SK-N-MC (cell line): ENCODE measurements around the gene ZC3H10.

Experiments used
- DNase-seq: peaks from one replicate; pipeline ENCODE4 v3.0.0-alpha.2; 2011; ENCODE audit warnings: low read depth, low spot score
- H3K27ac ChIP-seq: fragments of 200-600 bp; sonication (generic); 2 replicates; pipeline ENCODE4 v1.5.1; 2016; ENCODE audit warnings: mixed run types
- H3K36me3 ChIP-seq: fragments of 200-600 bp; sonication (generic); 2 replicates; pipeline ENCODE4 v1.6.1; 2017; ENCODE audit warnings: antibody characterized with exemption, low read length, mixed read lengths; ENCODE audit not compliant: insufficient read depth
- H3K4me3 ChIP-seq: fragments of 200-600 bp; sonication (generic); 2 replicates; pipeline ENCODE4 v1.5.1; 2016
- H3K9ac ChIP-seq: fragments of 200-600 bp; sonication (generic); 2 replicates; pipeline ENCODE4 v1.8.0; 2017; ENCODE audit warnings: mixed run types, mixed read lengths; ENCODE audit not compliant: insufficient read length
- H3K9me3 ChIP-seq: fragments of 200-600 bp; sonication (generic); 2 replicates; pipeline ENCODE4 v1.6.1; 2017; ENCODE audit warnings: low read depth, mild to moderate bottlenecking, antibody characterized with exemption, low read length, moderate library complexity, mixed read lengths
- EZH2 ChIP-seq: fragments of 200-600 bp; sonication (generic); IDR thresholded peaks from one replicate; pipeline ENCODE4 v1.6.1; 2017; ENCODE audit warnings: antibody characterized with exemption
- FOXP2 ChIP-seq: optimal IDR thresholded peaks from 2 replicates; pipeline ENCODE3; 2011; ENCODE audit warnings: mild to moderate bottlenecking, moderate library complexity; ENCODE audit not compliant: insufficient read depth; ENCODE audit errors: extremely low read length, control extremely low read depth
- POLR2AphosphoS5 ChIP-seq: IDR thresholded peaks from 2 replicates; pipeline ENCODE4 v1.6.1; 2012; ENCODE audit warnings: mild to moderate bottlenecking, low read depth, low read length, borderline replicate concordance

The ZC3H10 gene

GRCh38 chr12:56101045-56101444 is 17.0 kb upstream of the ZC3H10 start:
- DNase-seq, result no peak
- no peak overlapping the region for H3K9ac ChIP-seq
- no peak overlapping the region for H3K27ac ChIP-seq
- H3K36me3 ChIP-seq, result peaks cover 2% of the 10 kb centered on the region
- no peaks in the 10 kb centered on the region for H3K9me3 ChIP-seq
- TF ChIP-seq FOXP2, result no peak
- TF ChIP-seq EZH2, result no peak
- no peak for TF ChIP-seq POLR2AphosphoS5
- no peak overlapping the region for H3K4me3 ChIP-seq

DNA sequence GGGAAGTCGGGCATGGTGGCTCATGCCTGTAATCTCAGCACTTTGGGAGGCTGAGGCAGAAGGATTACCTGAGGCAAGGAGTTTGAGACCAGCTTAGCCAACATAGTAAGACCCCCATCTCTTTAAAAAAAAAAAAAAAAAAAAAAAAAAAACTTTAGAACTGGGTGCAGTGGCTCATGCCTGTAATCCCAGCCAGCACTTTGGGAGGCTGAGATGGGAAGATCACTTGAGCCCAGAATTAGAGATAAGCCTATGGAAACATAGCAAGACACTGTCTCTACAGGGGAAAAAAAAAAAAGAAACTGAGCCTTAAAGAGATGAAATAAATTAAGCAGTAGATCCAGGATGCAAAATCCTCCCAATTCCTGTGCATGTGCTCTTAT is 15.4 kb upstream of the ZC3H10 start:
- H3K36me3 ChIP-seq, result peaks cover 18% of the 10 kb centered on the region
- TF ChIP-seq FOXP2 (no peak), EZH2 (no peak), POLR2AphosphoS5 (no peak)
- H3K9me3 ChIP-seq, result no peaks in the 10 kb centered on the region
- no peak overlapping the region for H3K27ac ChIP-seq
- no peak overlapping the region for H3K4me3 ChIP-seq
- no peak overlapping the region for H3K9ac ChIP-seq
- no peak for DNase-seq

- peak overlapping the region; percentile 93 for H3K4me3 ChIP-seq
- peak overlapping the region; percentile 39; the same call in 1 of the 2 replicates for H3K27ac ChIP-seq
- peaks cover 23% of the 10 kb centered on the region for H3K36me3 ChIP-seq
- no peak for DNase-seq
- H3K9me3 ChIP-seq, result no peaks in the 10 kb centered on the region
- TF ChIP-seq FOXP2 (no peak), POLR2AphosphoS5 (no peak), EZH2 (no peak)
- peak overlapping the region; percentile 98 for H3K9ac ChIP-seq
These were observed 14.9 kb upstream of the ZC3H10 start for GRCh38 chr12:56103066-56103711.

GRCh38 chr12:56103823-56104108 is 14.3 kb upstream of the ZC3H10 start:
- Histone ChIP-seq H3K9me3 (no peaks in the 10 kb centered on the region), H3K9ac (peak overlapping the region; percentile 98), H3K4me3 (peak overlapping the region; percentile 93), H3K36me3 (peaks cover 29% of the 10 kb centered on the region), H3K27ac (peak overlapping the region; percentile 39; the same call in 1 of the 2 replicates)
- DNase-seq, result no peak
- TF ChIP-seq POLR2AphosphoS5, result no peak
- TF ChIP-seq FOXP2, result no peak
- no peak for TF ChIP-seq EZH2

DNA sequence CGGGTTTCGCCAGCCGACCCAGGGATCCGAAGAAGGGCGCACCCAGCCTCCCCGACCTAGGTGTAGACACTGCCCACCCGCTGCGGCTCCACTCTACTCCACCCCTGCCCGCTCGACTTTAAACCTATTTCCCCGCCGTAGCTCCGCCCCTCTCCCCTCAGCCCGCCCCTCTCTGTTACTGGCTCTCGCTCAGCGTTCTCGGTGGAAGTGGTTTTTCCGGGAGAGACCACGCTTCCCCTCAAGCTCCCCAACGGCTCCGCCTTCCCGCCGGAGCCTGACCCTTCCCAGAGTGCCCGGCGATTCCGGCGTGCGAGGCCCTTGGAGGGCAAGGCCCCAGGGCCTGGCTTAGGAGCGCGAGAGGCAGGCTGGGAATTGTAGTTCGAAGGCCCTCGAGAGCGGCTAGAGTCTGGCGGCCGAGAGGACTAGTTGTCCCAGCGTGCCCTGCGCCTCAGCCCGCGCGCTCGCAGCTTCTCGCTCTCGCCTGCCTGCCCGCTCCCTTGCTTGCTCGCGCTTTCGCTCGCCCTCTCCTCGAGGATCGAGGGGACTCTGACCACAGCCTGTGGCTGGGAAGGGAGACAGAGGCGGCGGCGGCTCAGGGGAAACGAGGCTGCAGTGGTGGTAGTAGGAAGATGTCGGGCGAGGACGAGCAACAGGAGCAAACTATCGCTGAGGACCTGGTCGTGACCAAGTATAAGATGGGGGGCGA is 13.8 kb upstream of the ZC3H10 start, which contains the start of gene PA2G4:
Gene PA2G4 (plus strand): TSS at position 451 of the 706 bp plus-strand sequence. CDS start 179 bp downstream, at position 630.
- peak within 1 kb of the TSS; percentile 93 for H3K4me3 ChIP-seq
- TF ChIP-seq EZH2 (no peak), FOXP2 (peak; percentile 93), POLR2AphosphoS5 (peak; percentile 87)
- peak within 1 kb of the TSS; percentile 76 for H3K27ac ChIP-seq
- peak within 1 kb of the TSS; percentile 98 for H3K9ac ChIP-seq
- peak; percentile 79 for DNase-seq
- no peaks in the 10 kb centered on the region for H3K9me3 ChIP-seq
- peaks cover 34% of the 10 kb centered on the region for H3K36me3 ChIP-seq

GRCh38 chr12:56104815-56105608 is 13.1 kb upstream of the ZC3H10 start:
- DNase-seq, result no peak
- Histone ChIP-seq H3K9ac (peak overlapping the region; percentile 98), H3K27ac (peak overlapping the region; percentile 76), H3K9me3 (no peaks in the 10 kb centered on the region), H3K36me3 (peaks cover 42% of the 10 kb centered on the region), H3K4me3 (peak overlapping the region; percentile 93)
- TF ChIP-seq POLR2AphosphoS5, result no peak
- TF ChIP-seq FOXP2, result no peak
- TF ChIP-seq EZH2, result no peak

GRCh38 chr12:56105609-56105902 is 12.5 kb upstream of the ZC3H10 start:
- Histone ChIP-seq H3K4me3 (peak overlapping the region; percentile 93), H3K9ac (peak overlapping the region; percentile 98), H3K27ac (peak overlapping the region; percentile 76; the same call in 1 of the 2 replicates), H3K9me3 (no peaks in the 10 kb centered on the region), H3K36me3 (peaks cover 47% of the 10 kb centered on the region)
- TF ChIP-seq EZH2 (no peak), POLR2AphosphoS5 (no peak), FOXP2 (no peak)
- DNase-seq, result no peak

DNA sequence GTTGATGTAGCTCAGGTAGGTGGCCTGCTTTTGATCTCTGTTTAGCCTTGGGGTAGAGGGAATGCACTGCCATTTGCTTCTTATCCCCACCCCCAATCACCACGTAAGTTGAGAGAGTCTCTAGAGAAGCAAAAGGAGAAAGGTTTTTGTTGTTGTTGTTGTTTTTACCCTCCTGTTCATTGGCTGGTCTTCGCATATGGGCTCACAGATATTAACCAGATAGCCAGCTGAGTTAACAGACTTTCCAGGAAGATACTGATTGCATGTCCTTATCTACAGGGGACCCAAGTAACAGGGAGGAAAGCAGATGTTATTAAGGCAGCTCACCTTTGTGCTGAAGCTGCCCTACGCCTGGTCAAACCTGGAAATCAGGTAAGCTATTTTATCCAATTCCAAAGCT is 10.8 kb upstream of the ZC3H10 start:
- Histone ChIP-seq H3K4me3 (no peak overlapping the region), H3K9me3 (no peaks in the 10 kb centered on the region), H3K9ac (no peak overlapping the region), H3K27ac (no peak overlapping the region; the same call in 1 of the 2 replicates), H3K36me3 (peaks cover 62% of the 10 kb centered on the region)
- DNase-seq, result no peak
- TF ChIP-seq POLR2AphosphoS5, result no peak
- no peak for TF ChIP-seq FOXP2
- TF ChIP-seq EZH2, result no peak
